Calu3 (cell line): ENCODE results near the gene OR5C1. TPM values are rescaled to one million over a fixed set of nuclear protein-coding genes. Genes with fewer than 3 reads are reported as not detected.

Experiments used
- BruUV-seq: library from RNA; stranded (reverse); fragments of 400-500 nt; replicated peaks from 2 replicates; lab custom pipeline; 2021; lab: Mats Ljungman, UMichigan
- CTCF ChIA-PET: fragments of 300-600 bp; sonication (Branson Sonifier 250); formaldehyde crosslinking; loops from one replicate; lab custom pipeline; 2022; ENCODE audit warnings: antibody characterized with exemption; lab: Charles Lee
- DNase-seq: peaks from one replicate; pipeline ENCODE4 v3.0.0; 2022
- H3K27ac Mint-ChIP-seq: one replicate; pipeline ENCODE4 v1.8.0; 2022; ENCODE audit warnings: mixed read lengths; ENCODE audit not compliant: unreplicated experiment
- H3K27me3 Mint-ChIP-seq: one replicate; pipeline ENCODE4 v1.8.0; 2022; ENCODE audit warnings: mixed read lengths; ENCODE audit not compliant: unreplicated experiment
- H3K36me3 Mint-ChIP-seq: one replicate; pipeline ENCODE4 v1.8.0; 2022; ENCODE audit warnings: mild to moderate bottlenecking, moderate library complexity, mixed read lengths; ENCODE audit not compliant: insufficient read depth, unreplicated experiment
- H3K4me1 Mint-ChIP-seq: one replicate; pipeline ENCODE4 v1.8.0; 2022; ENCODE audit warnings: mild to moderate bottlenecking, low read depth, mixed read lengths; ENCODE audit not compliant: unreplicated experiment
- H3K4me3 Mint-ChIP-seq: one replicate; pipeline ENCODE4 v1.8.0; 2022; ENCODE audit warnings: mild to moderate bottlenecking, low read depth, moderate library complexity, mixed read lengths; ENCODE audit not compliant: unreplicated experiment
- H3K9me3 Mint-ChIP-seq: one replicate; pipeline ENCODE4 v1.8.0; 2022; ENCODE audit warnings: low read depth, mixed read lengths; ENCODE audit not compliant: unreplicated experiment
- intact Hi-C: fragments of 100-400 bp; cut with micrococcal nuclease; formaldehyde crosslinking; loops from one replicate; pipeline ENCODE4 v1.10.0; 2022; ENCODE audit not compliant: unreplicated experiment
- total RNA-seq: library from RNA; stranded (reverse); gene quantifications from 2 replicates; pipeline ENCODE4 v1.2.3, GENCODE V29; 2022
- TF ChIP-seq, protein P1 (sequence below): fragments of 200-600 bp; IDR thresholded peaks from one replicate; pipeline ENCODE4 v1.8.0; 2022; ENCODE audit warnings: antibody characterized with exemption; ENCODE audit not compliant: unreplicated experiment

Gene OR5C1
- total RNA-seq, 1 experiment from 2014 or later: not detected

DNA sequence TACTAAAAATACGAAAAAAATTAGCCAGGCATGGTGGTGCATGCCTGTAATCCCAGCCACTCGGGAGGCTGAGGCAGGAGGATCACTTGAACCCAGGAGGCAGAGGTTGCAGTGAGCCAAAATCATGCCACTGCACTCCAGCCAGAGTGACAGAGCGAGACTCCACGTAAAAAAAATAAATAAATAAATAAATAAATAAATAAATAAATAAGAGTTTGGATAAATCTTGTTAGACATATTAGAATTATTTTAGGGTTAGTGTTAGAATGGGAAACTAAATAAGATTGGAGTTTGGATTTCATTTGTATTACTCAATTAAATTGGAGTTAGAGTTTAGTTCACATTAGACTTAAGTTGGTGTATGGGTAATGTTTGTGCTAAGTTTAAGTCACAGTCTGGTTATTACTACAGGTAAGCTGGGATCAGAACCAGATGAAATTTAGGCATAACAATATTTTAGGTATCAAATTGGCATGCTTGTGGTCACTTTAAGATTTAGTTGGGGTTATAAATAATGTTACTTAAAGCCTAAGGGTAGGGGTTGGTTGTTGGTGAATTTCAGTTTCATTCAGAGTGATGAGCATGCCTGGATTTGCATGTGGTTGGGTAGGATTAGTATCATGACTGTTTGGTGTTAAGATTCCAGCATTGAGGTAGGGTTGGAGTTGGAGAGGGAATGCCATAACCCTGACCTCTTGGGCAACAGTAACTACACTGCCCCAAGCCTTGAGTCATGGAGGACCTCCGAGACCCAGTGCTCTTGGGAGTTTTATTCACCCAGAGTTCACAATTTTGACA lies 3.3 kb downstream of the OR5C1 start:
- peaks cover 13% of the 10 kb centered on the region for H3K27me3 Mint-ChIP-seq
- H3K27ac Mint-ChIP-seq: no peak overlapping the region
- CTCF ChIA-PET: no interaction called here
- TF ChIP-seq, protein P1, sequence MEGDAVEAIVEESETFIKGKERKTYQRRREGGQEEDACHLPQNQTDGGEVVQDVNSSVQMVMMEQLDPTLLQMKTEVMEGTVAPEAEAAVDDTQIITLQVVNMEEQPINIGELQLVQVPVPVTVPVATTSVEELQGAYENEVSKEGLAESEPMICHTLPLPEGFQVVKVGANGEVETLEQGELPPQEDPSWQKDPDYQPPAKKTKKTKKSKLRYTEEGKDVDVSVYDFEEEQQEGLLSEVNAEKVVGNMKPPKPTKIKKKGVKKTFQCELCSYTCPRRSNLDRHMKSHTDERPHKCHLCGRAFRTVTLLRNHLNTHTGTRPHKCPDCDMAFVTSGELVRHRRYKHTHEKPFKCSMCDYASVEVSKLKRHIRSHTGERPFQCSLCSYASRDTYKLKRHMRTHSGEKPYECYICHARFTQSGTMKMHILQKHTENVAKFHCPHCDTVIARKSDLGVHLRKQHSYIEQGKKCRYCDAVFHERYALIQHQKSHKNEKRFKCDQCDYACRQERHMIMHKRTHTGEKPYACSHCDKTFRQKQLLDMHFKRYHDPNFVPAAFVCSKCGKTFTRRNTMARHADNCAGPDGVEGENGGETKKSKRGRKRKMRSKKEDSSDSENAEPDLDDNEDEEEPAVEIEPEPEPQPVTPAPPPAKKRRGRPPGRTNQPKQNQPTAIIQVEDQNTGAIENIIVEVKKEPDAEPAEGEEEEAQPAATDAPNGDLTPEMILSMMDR: no peak
- no peak for DNase-seq
- BruUV-seq: no TSS peak
- intact Hi-C loops: no loop called here
- no peaks in the 10 kb centered on the region for H3K36me3 Mint-ChIP-seq
- H3K9me3 Mint-ChIP-seq: no peaks in the 10 kb centered on the region
- no peak overlapping the region for H3K4me3 Mint-ChIP-seq
- H3K4me1 Mint-ChIP-seq: no peaks in the 10 kb centered on the region

DNA sequence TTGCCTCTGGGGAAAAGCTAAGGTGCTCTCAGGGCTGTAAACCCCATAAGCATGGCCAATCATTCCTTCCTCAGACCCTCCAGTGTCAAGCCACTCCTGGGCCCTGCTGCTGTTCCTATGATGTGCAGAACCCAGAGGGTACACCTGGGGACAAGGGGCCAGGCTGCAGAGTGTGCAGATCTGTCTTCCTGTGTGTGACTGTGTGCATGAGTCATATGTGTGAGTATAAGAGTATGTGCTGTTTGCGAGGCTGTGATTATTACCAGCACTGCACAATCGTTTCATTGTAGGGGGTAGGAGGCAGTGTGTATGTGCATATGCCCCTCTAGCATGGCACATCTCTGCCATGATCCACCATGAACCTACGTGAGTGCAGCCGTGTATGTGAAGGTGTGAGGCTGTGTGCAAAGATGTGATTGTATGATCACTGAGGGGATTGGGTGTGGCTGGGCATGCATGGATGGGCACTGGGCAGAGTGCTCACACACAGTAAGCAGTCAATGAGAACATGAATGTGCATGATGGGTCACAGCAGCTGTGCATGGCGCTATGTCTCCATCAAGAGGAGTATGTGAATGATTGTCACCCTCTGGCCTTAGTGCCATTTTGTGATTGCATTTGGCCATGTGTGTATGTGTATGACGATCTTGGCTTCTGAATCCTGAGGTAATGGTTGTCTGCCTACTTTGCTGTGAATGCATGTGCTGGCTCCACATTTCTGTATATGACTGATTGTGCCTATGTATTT lies 8.8 kb downstream of the OR5C1 start:
- H3K27ac Mint-ChIP-seq: no peak overlapping the region
- TF ChIP-seq, protein P1: no peak
- no peaks in the 10 kb centered on the region for H3K9me3 Mint-ChIP-seq
- BruUV-seq: no TSS peak
- H3K4me1 Mint-ChIP-seq: no peaks in the 10 kb centered on the region
- CTCF ChIA-PET: no interaction called here
- intact Hi-C loops: no loop called here
- peaks cover 13% of the 10 kb centered on the region for H3K27me3 Mint-ChIP-seq
- DNase-seq: no peak
- no peaks in the 10 kb centered on the region for H3K36me3 Mint-ChIP-seq
- H3K4me3 Mint-ChIP-seq: no peak overlapping the region

DNA sequence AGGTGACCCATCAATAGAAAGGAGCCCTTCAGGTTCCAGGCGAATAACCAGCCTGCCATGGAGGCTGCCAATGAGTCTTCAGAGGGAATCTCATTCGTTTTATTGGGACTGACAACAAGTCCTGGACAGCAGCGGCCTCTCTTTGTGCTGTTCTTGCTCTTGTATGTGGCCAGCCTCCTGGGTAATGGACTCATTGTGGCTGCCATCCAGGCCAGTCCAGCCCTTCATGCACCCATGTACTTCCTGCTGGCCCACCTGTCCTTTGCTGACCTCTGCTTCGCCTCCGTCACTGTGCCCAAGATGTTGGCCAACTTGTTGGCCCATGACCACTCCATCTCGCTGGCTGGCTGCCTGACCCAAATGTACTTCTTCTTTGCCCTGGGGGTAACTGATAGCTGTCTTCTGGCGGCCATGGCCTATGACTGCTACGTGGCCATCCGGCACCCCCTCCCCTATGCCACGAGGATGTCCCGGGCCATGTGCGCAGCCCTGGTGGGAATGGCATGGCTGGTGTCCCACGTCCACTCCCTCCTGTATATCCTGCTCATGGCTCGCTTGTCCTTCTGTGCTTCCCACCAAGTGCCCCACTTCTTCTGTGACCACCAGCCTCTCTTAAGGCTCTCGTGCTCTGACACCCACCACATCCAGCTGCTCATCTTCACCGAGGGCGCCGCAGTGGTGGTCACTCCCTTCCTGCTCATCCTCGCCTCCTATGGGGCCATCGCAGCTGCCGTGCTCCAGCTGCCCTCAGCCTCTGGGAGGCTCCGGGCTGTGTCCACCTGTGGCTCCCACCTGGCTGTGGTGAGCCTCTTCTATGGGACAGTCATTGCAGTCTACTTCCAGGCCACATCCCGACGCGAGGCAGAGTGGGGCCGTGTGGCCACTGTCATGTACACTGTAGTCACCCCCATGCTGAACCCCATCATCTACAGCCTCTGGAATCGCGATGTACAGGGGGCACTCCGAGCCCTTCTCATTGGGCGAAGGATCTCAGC lies 11.6 kb downstream of the OR5C1 start, which contains the start of gene OR1K1:
Gene OR1K1 (plus strand): TSS at position 58 of the 995 bp plus-strand sequence. CDS start 0 bp downstream, at position 58.
- CTCF ChIA-PET: no interaction called here
- Mint-ChIP-seq H3K4me3 (no peak within 1 kb of the TSS), H3K27ac (no peak within 1 kb of the TSS), H3K4me1 (no peaks in the 10 kb centered on the region), H3K36me3 (no peaks in the 10 kb centered on the region), H3K9me3 (no peaks in the 10 kb centered on the region), H3K27me3 (peaks cover 5% of the 10 kb centered on the region)
- TF ChIP-seq, protein P1: no peak
- intact Hi-C loops: no loop called here
- BruUV-seq: no TSS peak
- DNase-seq: no peak

DNA sequence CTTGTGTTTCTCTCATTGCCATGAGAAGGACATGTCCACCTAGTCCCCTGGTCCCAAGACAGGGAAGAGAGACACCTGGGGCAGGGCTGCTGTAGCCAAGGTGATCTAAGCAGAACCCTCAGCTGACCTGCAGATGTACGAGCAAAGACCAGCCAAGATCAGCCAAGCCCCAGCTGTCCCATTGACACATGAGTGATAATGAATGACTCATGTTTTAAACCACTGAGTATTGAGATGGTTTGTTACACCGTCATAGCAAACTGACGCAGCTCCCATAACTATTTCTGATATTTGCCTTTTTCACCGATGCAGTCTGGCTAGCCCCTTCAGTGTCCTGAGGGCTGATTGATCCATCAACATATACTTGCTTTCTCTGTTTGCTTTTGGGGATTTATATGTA lies 17.9 kb downstream of the OR5C1 start:
- no peak for DNase-seq
- no TSS peak for BruUV-seq
- H3K9me3 Mint-ChIP-seq: no peaks in the 10 kb centered on the region
- peaks cover 13% of the 10 kb centered on the region for H3K27me3 Mint-ChIP-seq
- TF ChIP-seq, protein P1: no peak
- no peaks in the 10 kb centered on the region for H3K4me1 Mint-ChIP-seq
- intact Hi-C loops: no loop called here
- peaks cover 5% of the 10 kb centered on the region for H3K36me3 Mint-ChIP-seq
- H3K27ac Mint-ChIP-seq: no peak overlapping the region
- CTCF ChIA-PET: no interaction called here
- no peak overlapping the region for H3K4me3 Mint-ChIP-seq
